SK-N-MC (cell line): ENCODE measurements around the gene PMFBP1.

Experiments used
- EZH2 ChIP-seq: fragments of 200-600 bp; sonication (generic); IDR thresholded peaks from one replicate; pipeline ENCODE4 v1.6.1; 2017; ENCODE audit warnings: antibody characterized with exemption
- POLR2AphosphoS5 ChIP-seq: IDR thresholded peaks from 2 replicates; pipeline ENCODE4 v1.6.1; 2012; ENCODE audit warnings: mild to moderate bottlenecking, low read depth, low read length, borderline replicate concordance

- TF ChIP-seq EZH2 = no peak
- TF ChIP-seq POLR2AphosphoS5 = no peak
These were observed 11.0 kb upstream of the PMFBP1 start for GRCh38 chr16:72182976-72183375.
